Retina (tissue), 1 donor: ENCODE data around the gene MAP2K3.

Experiments used
- DNase-seq: peaks from one replicate; pipeline ENCODE4 v3.0.0-alpha.2; 2016

The MAP2K3 gene

GRCh38 chr17:21354796-21355385 is 70.4 kb downstream of the MAP2K3 start:
- DNase-seq = no peak

GRCh38 chr17:21355586-21355985 is 71.1 kb downstream of the MAP2K3 start:
- no peak for DNase-seq

GRCh38 chr17:21356537-21357127 is 72.1 kb downstream of the MAP2K3 start:
- DNase-seq = no peak

GRCh38 chr17:21357281-21357680 is 72.8 kb downstream of the MAP2K3 start:
- no peak for DNase-seq

GRCh38 chr17:21357696-21358656 is 73.5 kb downstream of the MAP2K3 start:
- DNase-seq = peak; percentile 76

- no peak for DNase-seq
These were observed 74.4 kb downstream of the MAP2K3 start for GRCh38 chr17:21358682-21359482.

GRCh38 chr17:21359483-21359840 is 75.0 kb downstream of the MAP2K3 start:
- no peak for DNase-seq

- no peak for DNase-seq
These were observed 75.5 kb downstream of the MAP2K3 start for GRCh38 chr17:21360048-21360447.

GRCh38 chr17:21361020-21361809 is 76.7 kb downstream of the MAP2K3 start:
- DNase-seq = no peak

- no peak for DNase-seq
These were observed 77.9 kb downstream of the MAP2K3 start for GRCh38 chr17:21362331-21362931.

GRCh38 chr17:21363776-21364642 is 79.5 kb downstream of the MAP2K3 start:
- DNase-seq = no peak
